ENCODE measurements around the gene SLC25A10. TPM values are rescaled to one million over a fixed set of nuclear protein-coding genes. Genes with fewer than 3 reads are reported as not detected.
A peak's percentile ranks its signal among the peaks of the same experiment; 100 is the strongest.

SLC25A10 gene
- total RNA-seq, 1 experiment from 2014 or later = 46.8 TPM

- TF ChIP-seq EZH2 (IDR thresholded peaks at IDR 0.05; ENCODE audit: borderline replicate concordance, low read depth, low read length, poor library complexity, severe bottlenecking) (no peak), CTCF (conservative IDR thresholded peaks at IDR 0.05; ENCODE audit: low read depth, low read length) (no peak)
- intact Hi-C loops (cut with micrococcal nuclease; ENCODE audit: unreplicated experiment) = no loop called here
- no TSS peak for BruUV-seq (replicated peaks)
- CTCF ChIA-PET = interaction anchor here (0.5 kb wide), 1 partner anchor 52 kb away, joined by 4 read pairs; no protein-coding TSS in a partner anchor
- Histone ChIP-seq H3K4me3 (ENCODE audit: low read depth, low read length, poor library complexity, severe bottlenecking) (no peak overlapping the region), H3K4me1 (ENCODE audit: insufficient read depth, low read length, poor library complexity, severe bottlenecking) (peaks cover 20% of the 10 kb centered on the region), H3K9me3 (ENCODE audit: low read depth, low read length, poor library complexity, severe bottlenecking) (no peaks in the 10 kb centered on the region), H3K27me3 (replicated peaks; ENCODE audit: insufficient read depth, low read depth, low read length, poor library complexity) (no peaks in the 10 kb centered on the region), H3K27ac (ENCODE audit: low read depth, low read length, poor library complexity, severe bottlenecking) (no peak overlapping the region), H3K36me3 (ENCODE audit: insufficient read depth, low read length, poor library complexity, severe bottlenecking) (no peaks in the 10 kb centered on the region)
- POLR2A ChIA-PET (ENCODE audit: low non-redundant PET) = interaction anchor here (0.6 kb wide), 1 partner anchor 197 kb away, joined by 4 read pairs; no protein-coding TSS in a partner anchor
- no peak for DNase-seq (ENCODE audit: low spot score)
Observed at GRCh38 chr17:81727324-81728031, 15.4 kb downstream of the SLC25A10 start.

GRCh38 chr17:81733507-81734404, 21.7 kb downstream of the SLC25A10 start:
- peak; percentile 93 for TF ChIP-seq CTCF (conservative IDR thresholded peaks at IDR 0.05; ENCODE audit: low read depth, low read length)
- TF ChIP-seq EZH2 (IDR thresholded peaks at IDR 0.05; ENCODE audit: borderline replicate concordance, low read depth, low read length, poor library complexity, severe bottlenecking) = no peak
- peak; percentile 72 for DNase-seq (ENCODE audit: low spot score)
- CTCF ChIA-PET = no interaction called here
- Histone ChIP-seq H3K27me3 (replicated peaks; ENCODE audit: insufficient read depth, low read depth, low read length, poor library complexity) (no peaks in the 10 kb centered on the region), H3K9me3 (ENCODE audit: low read depth, low read length, poor library complexity, severe bottlenecking) (no peaks in the 10 kb centered on the region), H3K36me3 (ENCODE audit: insufficient read depth, low read length, poor library complexity, severe bottlenecking) (no peaks in the 10 kb centered on the region), H3K27ac (ENCODE audit: low read depth, low read length, poor library complexity, severe bottlenecking) (no peak overlapping the region), H3K4me3 (ENCODE audit: low read depth, low read length, poor library complexity, severe bottlenecking) (no peak overlapping the region), H3K4me1 (ENCODE audit: insufficient read depth, low read length, poor library complexity, severe bottlenecking) (peaks cover 15% of the 10 kb centered on the region)
- intact Hi-C loops (cut with micrococcal nuclease; ENCODE audit: unreplicated experiment) = no loop called here
- BruUV-seq (replicated peaks) = no TSS peak
- POLR2A ChIA-PET (ENCODE audit: low non-redundant PET) = no interaction called here

DNA sequence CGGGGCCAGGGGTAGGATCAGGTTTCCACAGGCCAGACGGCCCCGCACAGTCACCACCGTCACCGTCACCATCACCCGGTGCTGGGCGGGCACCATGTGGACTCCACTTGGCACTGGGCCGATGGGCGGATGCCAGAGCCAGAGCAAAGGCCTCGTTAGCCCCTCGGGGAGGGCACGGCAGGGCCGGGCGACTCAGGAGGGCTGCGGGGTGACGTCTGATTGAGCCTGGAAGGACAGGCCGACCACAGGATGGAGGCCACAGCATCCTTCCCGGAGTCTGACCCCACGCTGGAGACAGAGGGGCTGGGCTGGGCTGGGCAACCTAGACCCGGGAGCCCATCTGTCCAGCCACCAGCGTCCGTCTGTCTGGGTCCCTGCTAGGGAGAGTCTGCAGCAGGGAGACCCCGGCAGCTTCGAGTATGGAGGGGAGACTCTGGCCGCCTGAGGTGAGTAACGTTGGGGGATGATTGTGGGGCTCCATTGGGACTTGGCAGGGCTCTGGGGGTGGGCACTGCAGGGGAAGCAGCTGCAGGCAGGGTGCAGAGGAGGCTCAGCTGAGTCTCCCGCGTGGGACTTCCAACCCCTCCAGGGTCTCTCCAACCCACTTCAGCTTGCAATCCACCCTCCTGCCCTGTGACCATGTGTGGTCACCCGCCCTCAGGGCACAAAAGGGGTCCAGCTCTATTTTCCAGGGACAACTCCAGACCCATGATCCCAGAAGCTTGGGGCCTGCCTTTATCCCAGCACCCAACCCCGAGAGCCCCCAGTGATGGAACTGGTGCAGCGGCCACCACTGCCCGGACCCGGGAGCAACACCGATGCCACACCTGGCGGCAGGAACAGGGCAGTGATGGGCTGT, 22.6 kb downstream of the SLC25A10 start:
- ChIA-PET CTCF (no interaction called here), POLR2A (ENCODE audit: low non-redundant PET) (no interaction called here)
- TF ChIP-seq EZH2 (IDR thresholded peaks at IDR 0.05; ENCODE audit: borderline replicate concordance, low read depth, low read length, poor library complexity, severe bottlenecking) (no peak), CTCF (conservative IDR thresholded peaks at IDR 0.05; ENCODE audit: low read depth, low read length) (no peak)
- Histone ChIP-seq H3K27me3 (replicated peaks; ENCODE audit: insufficient read depth, low read depth, low read length, poor library complexity) (no peaks in the 10 kb centered on the region), H3K9me3 (ENCODE audit: low read depth, low read length, poor library complexity, severe bottlenecking) (no peaks in the 10 kb centered on the region), H3K4me1 (ENCODE audit: insufficient read depth, low read length, poor library complexity, severe bottlenecking) (peaks cover 15% of the 10 kb centered on the region), H3K27ac (ENCODE audit: low read depth, low read length, poor library complexity, severe bottlenecking) (no peak overlapping the region), H3K4me3 (ENCODE audit: low read depth, low read length, poor library complexity, severe bottlenecking) (no peak overlapping the region), H3K36me3 (ENCODE audit: insufficient read depth, low read length, poor library complexity, severe bottlenecking) (no peaks in the 10 kb centered on the region)
- intact Hi-C loops (cut with micrococcal nuclease; ENCODE audit: unreplicated experiment) = no loop called here
- DNase-seq (ENCODE audit: low spot score) = no peak
- no TSS peak for BruUV-seq (replicated peaks)

All from A673 (cell line).